ENCODE data around the gene PHYHD1.
"Not testable (repeated sequence)": the region's sequence is repeated elsewhere in the genome, so short reads cannot be mapped to it uniquely, and the experiment has no call there.

Gene PHYHD1

DNA sequence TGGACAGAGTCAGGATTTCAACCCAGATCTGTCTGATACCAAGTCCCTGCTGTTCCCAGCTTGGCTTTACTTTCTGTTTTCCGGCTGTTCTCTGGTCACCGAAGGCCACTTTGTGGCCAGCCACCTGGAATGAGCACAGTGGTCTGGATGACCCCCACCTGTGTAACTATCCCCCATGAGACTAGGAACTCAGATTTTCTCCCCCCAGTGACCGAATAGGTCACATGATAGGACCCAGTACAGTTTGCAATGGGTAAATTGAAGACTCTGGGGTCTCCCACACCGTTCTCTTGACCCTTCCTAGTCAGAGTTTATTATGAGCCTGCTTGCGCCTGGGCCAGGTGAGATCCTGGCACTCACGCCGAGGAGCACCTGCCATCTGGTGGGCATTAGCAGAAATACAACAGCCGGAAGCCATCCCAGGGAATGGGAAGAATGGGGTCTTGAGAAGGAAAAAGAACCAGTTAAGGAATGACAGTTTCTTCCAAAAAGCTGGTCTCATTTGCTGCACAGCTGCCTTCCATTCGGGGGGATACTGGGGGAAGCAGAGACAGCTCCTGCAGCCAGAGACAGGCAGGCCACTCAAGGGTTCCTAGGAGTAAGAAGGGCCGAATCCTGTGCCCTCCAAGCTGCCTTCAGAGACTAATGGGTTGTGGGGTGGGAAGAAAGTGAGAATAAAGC, 7.1 kb downstream of the PHYHD1 start:
- peak; percentile 60 for DNase-seq

DNA sequence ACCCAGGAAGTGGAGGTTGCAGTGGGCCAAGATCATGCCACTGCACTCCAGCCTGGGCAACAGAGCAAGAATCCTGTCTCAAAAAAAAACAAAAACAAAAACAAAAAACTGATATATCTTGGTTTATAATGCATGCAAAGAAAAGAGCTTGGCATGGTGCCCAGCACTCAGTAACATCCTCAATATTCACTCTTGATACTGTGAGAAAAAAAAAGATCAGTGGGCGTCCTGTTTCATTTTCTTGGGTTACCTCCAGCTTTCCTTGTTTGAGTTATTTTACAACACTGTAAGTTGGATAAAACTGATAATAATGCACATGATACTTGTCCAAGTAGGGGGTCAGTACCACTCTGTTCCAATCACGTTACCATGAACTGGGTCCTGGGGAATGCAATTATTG, 7.8 kb downstream of the PHYHD1 start:
- DNase-seq, result no peak

DNA sequence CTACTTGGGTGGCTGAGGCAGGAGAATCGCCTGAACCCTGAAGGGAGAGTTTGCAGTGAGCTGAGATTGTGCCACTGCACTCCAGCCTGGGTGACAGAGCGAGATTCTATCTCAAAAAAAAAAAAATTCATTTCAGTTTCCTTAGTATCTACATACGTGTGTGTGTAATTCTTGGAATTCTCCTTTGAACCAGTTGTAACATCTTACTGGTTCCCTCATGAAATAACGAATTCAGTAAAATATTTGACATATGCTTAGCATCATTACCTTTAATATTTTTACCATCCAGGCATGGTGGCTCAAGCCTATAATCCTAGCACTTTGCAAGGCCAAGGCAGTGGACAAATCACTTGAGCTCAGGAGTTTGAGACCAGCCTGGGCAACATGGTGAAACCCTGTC, 8.8 kb downstream of the PHYHD1 start:
- no peak for DNase-seq

DNA sequence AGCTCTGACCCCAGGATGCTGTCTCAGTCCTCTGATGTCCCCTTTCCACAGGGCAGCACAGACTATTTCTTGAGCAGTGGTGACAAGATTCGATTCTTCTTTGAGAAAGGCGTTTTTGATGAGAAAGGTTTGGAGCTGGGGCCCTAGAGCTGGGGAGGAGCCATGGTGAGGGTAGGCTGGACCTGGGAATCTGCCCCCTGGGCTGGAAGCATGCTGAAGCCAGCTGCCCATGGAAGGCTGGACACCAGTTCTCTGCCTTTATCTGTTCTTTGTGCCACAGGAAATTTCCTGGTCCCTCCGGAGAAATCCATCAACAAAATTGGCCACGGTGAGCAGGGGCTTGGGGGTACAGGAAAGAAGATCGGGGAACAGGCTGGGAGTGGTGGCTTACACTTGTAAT, 12.9 kb downstream of the PHYHD1 start:
- DNase-seq, result no peak

DNA sequence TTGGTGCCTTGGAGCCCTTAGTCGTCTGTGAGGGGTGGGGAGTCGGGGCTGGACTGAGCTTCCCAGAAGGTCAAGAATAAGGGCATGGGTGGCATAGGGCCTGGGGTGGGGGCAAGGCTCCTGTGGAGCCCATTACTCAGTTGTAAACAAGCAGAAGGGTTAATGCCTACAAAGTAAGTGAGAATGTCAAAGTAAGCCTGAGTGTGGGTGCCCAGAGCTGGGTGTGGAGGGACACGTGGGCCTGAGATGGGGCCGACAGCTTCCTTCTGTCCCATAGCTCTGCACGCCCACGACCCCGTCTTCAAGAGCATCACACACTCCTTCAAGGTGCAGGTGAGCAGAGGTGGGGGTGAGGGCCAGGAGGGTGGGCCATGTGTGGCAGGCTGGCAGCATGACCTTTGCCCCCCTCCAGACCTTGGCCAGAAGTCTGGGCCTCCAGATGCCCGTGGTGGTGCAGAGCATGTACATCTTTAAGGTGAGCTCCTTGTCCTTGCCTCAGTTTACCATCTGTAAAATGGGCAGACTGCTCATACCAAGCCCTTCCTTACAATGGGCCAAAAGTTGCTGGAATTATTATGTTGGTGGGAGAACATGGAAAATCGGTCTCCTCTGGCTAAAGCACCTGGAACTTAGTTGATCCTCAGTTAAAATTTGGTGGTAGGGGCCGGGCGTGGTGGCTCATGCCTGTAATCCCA, 15.5 kb downstream of the PHYHD1 start:
- DNase-seq, result no peak

DNA sequence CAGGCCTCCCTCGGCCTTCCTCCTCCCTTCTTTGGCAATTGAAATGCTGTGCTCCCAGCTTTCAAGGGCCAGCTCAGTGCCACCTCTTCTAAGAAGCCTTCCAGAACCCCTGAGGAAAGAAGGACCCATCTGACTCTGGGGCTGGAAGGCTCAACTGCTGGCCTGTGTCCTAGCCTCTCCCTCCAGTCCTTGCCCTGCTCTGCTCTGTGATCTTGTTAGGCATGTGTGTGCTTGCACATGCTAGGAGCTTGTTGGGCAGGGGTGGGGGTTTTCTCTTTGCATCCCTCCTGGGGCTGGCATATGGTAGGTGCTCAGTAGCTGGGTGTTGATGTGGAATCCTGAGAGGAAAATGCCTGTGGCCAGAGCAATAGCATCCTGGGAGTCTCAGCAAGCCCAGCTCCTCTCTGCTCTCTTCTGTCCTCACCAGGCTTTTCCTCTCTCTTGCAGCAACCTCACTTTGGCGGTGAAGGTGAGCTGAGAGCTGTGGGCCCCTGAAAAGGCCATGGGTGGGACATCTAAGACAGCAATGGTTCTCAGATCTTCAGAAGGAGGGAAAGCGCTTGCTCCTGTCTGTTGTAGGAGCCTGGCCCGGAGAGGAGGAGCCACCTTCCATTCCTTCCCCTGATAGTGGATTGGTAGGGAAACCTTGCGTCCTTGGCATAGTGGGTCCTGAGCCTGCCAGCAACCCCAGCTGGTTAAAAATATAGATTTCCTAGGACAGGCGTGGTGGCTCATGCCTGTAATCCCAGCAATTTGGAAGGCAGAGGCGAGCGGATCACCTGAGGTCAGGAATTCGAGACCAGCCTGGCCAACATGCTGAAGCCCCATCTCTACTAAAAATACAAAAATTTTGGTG, 16.8 kb downstream of the PHYHD1 start:
- no peak for DNase-seq

DNA sequence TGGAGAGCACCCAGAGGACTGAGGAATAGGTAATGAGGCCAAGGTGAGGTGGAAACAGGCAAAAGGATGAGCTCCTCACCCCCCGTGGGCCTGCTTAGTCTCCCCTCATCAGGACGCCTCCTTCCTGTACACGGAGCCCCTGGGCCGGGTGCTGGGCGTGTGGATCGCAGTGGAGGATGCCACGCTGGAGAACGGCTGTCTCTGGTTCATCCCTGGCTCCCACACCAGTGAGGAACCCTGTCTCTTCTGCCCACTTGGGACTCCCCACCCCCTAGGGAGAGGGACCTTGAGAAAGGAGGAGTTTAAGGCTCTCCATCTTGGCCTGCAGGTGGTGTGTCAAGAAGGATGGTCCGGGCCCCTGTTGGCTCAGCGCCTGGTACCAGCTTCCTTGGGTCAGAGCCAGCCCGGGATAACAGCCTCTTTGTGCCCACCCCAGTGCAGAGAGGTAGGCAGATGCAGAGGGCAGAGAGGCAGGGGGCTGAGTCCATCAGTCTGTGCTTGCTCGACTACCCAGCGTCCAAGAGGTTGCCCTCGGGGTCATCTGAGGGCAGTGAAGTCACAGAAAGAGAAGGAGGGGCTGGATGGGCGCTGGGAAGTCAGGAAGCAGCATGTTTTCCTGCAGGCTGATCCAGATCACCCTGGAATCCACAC, 19.6 kb downstream of the PHYHD1 start:
- DNase-seq, result no peak

DNA sequence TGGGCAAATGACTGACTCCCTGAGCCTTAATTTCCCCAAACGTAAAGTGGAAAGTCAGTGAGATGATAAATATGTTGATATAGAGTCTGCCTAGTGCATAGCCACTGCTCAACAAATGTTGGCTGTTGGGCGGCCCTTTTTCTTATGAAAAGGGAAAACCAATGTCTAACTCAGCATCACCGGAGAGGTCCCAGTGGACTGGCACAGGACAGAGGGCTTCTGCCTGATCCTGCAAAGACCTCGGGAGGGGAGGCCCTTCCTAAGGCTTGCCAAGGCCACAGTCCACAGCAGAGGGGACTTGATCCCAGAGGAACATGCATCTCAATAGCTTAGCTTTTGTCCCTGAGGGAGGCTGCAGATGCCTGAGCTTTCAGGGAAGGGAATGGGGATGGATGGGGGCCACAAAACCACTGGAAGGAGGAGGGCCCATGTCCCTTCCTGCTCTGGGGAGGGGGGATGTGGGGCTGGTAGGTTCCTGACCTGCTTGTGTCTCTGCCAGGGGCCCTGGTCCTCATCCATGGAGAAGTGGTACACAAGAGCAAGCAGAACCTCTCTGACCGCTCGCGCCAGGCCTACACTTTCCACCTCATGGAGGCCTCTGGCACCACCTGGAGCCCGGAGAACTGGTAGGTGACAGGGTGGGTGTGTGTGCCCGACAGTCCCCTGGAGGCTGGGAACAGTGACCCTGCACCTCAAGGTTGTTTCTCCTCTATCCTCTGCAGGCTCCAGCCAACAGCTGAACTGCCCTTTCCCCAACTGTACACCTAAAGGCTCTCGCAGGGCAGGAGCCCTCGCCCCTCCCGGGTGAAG, 20.4 kb downstream of the PHYHD1 start:
- DNase-seq, result no peak

DNA sequence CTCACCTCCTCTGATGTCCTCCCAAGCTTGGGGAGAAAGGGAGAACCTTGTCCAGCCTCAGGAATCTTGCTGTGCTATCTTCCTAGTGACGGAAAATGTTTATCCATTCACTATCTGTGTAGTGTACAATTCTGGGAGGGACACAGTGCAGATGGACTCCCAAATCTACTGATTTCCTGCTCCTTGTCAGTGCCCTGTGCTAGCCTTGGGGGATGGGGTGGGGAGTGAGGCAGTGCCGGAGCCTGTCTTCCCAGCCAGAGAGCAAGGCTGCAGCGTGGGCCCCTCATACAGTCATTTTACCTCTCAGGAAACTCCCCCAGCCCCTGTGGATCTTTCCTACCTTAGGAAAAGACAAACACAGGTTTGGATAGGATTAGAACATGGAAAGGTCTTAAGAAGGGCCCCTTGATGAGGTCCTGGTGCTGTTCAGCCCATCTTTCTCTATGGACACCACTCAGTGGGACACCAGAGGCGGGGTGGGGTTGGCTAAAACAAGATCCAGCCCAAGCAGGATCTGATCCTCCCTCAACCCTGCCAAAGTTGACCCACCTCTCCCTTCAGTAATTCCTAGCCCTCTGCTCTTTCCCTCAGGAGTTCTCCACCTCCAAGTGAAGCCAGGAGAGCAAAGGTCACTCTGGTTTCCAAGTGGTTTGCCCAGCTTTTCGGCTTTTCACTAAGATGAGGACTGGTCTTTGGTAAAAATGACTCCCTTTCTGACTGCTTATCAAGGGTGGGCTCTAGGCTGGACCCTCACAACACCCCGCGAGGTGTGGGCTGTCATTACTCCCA, 23.2 kb downstream of the PHYHD1 start:
- DNase-seq, result no peak

DNA sequence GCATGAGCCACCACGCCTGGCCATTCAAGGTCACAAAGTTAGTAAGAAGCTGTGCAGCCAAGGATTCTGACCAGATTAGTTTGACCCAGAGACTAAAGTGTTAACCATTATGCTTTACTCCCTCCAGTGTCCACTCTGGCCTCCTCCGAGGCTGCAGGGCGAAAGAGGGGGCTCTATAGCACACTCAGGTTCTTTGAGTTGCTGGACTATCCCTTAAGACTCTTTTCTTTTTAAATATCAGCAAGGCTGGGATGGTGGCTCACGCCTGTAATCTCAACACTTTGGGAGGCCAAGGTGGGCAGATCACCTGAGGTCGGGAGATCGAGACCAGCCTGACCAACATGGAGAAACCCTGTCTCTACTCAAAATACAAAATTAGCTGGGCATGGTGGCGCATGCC, 24.2 kb downstream of the PHYHD1 start:
- DNase-seq, result not testable (repeated sequence)

DNA sequence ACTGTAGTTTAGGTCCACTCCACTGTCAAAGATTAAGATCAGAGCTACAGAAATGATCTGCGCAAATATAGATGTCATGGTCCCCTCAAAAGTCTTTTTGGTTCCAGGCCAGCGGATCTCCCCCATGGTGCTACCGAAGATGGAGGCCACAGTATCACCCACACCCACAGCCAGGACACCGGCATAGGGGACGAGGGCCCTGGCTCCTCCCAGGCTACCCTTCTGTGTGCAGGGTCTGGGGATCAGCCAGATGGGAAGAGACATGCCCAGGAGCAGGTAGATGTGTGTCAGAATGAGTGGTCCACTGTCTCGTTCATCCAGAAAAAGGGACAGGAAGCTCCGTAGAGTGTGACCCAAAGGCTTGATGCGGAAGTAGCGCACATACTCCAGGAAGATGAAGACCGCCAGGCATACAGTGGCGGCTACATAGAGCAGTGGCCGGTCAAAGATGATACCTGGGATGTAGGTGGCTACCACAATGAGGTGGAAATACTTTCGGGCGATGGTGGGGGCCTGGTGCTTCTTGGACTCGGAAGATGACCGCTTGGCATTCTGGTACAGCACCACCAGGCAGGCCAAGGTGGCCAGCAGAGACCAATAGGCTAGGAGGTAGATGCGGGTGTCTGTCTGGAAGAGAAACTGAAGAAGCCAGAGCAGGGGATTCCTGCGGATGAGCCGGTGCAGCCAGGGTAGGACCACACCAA, 25.2 kb downstream of the PHYHD1 start:
- no peak for DNase-seq

DNA sequence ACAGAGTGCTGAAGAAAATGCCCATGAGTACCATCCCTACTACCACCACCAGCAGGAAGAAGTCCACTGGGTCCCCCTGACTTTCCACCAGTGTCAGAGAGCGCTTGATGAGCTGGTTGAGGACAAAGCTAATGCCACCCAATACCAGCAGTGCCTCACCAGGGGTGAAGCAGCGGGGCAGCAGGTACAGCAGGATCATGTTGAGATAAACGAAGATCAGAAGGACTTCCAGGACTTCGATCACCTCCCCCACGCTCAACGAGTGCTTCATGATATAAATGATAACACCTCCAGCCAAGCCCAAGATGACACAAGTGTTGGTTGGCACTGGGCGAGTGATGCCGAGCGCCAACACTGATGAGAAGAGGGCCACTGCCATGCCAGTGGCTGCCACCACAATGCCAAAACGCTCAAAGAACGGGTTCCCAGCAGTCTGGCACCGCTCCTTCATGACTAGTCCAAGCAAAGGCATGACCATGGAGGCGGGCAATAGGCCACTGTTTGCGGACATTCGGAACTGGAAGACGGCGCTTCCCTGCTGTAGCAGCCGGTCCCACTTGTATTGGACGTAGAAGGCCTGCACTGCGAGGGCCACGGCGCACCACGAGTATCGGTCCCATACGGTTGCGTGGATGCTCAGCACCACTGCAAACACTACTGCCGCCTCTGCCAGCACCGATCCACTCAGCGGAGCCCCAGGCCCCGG, 25.9 kb downstream of the PHYHD1 start:
- DNase-seq, result peak; percentile 26

DNA sequence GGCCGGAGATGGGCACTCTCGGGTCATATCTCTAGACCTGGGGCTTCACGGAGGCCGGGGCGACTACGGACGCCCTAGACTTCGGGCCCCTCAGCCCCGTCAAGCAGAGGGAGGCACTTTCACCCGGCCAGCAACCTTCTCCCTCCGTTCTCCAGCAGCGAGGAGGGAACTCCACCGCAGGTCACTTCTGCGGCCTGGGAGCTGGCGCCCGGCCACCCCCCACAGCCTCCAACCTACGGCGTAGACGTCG, 26.4 kb downstream of the PHYHD1 start:
- no peak for DNase-seq

DNA sequence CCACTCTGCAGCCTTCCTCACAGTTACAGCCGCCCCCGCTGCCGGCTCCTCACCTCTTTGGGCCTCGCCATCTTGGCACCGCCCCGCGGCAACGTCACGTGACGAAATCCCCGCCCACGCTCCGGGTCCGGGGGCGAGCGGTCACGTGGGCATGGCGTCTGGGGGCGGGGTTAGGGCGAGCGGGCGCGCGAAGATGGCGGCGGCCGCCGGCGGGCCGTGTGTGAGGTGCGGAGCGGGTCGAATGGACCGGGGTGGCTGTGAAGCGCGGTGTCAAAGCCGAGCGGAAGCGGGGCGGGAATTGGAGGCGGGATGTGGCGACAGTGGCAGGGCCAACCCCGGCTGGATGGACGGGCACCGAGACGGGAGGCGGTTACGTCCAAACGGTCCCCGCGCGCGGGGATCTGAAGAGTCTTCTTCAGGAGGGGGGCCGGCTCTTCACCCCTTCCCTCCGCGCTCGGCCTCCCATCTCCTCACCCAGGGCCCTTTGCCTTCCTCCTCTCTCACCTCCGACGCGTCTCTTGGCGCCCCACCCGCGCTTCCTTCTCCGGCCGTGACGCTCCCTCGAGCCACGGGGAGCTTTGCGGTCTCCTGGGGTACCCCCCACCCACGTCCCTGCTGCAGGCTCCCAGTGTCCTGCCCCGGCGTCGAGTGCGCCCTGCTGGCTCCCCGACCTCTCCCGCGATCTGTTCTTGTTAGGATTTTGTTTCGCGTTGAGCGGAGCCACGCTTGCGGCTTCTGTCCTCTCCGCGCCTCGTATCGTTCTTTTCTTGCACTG, 26.9 kb downstream of the PHYHD1 start, which contains the start of the genes DOLK and NUP188:
Gene DOLK, minus strand, starts transcription at position 77 of the 775 bp plus-strand sequence. CDS start 300 bp downstream, outside the sequence.
Gene NUP188, plus strand, starts transcription at position 173 of the 775 bp plus-strand sequence. Its CDS starts 21 bp downstream, at position 194.
- DNase-seq, result peak; percentile 98

DNA sequence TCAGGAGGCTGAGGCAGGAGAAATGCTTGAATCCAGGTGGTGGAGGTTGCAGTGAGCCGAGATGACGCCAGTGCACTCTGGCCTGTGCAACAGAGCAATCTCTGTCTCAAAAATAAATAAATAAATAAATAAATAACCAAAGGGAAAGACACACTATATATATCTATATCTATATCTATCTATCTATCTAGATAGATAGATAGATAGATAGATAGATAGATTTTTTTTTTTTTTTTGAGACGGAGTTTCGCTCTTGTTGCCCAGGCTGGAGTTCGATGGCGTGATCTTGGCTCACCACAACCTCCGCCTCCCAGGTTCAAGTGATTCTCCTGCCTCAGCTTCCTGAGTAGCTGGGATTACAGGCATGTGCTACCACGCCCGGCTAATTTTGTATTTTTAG, 40.6 kb downstream of the PHYHD1 start:
- DNase-seq, result not testable (repeated sequence)

DNA sequence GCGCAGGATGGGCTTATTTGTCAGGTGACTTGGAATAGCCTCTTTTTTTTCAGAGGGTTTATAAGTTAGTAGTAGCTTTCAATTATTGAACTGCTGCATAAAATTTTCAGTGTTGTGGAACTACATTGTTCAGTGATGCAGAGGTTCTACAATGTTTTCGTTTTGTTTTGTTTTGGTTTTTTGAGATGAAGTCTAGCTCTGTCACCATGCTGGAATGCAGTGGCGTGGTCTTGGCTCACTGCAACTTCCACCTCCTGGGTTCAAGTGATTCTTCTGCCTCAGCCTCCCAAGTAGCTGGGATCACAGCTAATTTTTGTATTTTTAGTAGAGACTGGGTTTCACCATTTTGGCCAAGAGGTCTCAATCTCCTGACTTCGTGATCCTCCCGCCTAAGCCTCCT, 48.7 kb downstream of the PHYHD1 start:
- DNase-seq, result no peak

DNA sequence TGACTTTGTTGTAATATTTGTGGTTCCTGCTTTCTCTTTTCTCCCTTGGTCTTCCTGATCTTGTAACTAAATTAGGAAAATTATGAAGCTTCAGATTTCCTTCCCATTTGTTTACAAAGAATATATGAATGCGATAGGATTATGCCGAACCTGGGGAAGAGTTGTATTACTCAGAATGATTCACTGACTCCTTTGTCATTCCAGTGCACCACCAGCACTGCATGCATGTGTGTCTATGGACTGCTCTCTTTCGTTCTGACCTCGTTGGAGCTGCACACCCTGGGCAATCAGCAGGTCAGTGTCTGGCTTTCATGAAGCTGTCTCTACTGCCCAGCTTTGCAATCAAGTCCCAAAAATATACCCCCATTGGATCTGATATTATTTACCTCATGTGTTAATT, 52.2 kb downstream of the PHYHD1 start:
- DNase-seq, result no peak

DNA sequence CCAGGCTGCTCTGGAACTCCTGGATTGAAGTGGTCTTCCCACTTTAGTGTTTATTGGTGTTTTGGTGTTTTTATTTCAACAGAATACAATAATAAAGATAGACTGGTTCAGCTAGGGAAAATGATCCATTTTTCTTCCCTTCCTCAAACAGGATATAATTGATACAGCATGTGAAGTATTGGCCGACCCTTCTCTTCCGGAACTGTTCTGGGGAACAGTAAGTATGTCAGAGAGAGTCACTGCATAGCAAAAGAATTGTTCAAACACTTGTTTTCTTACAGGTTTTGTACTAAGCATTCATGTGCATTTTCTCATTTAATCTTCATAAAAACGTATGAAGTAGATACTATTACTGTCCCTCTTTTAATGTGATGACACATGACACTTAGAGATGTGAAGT, 58.3 kb downstream of the PHYHD1 start:
- DNase-seq, result no peak

DNA sequence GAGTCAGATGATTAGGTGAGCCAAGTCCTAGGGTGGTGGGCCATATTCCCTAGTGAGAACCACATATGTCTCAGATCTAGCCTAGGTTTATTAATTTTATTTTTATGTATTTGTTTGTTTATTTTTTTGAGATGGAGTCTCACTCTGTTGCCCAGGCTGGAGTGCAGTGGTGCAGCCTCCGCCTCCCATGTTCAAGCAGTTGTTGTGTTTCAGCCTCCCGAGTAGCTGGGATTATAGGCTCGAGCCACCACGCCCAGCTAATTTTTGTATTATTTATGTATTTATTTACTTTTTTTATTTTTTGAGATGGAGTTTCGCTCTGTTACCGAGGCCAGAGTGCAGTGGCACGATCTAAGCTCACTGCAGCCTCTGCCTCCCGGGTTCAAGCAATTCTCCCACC, 62.8 kb downstream of the PHYHD1 start:
- DNase-seq, result no peak

DNA sequence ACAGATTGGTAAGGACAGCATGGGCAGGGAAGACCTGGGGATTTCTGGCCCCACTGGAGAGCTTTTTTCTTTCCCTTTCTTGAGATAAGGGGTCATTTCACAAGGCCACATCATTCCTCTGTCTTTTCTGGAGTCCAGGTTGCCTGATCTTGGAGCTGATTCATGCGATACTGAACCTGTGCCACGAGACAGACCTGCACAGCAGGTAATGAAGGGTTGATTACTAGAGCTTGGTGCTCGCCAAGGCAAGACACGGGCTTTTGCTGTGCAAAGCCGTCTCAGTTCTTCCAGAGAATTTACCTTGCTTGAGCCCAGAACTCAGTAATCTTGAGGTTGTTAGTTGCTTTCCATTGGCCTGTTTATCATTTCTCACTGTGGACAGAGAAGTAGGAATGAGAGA, 65.9 kb downstream of the PHYHD1 start:
- DNase-seq, result no peak

Measured in NCI-H345 (cell line).